HG03097 (cell line): Measurements from ENCODE around the gene KCNH2.

Experiments
- ATAC-seq: cut with Tn5 transposase; IDR thresholded peaks from one replicate; pipeline ENCODE4 v1.9.1; 2021; ENCODE audit not compliant: unreplicated experiment, low FRiP score

The KCNH2 gene

DNA sequence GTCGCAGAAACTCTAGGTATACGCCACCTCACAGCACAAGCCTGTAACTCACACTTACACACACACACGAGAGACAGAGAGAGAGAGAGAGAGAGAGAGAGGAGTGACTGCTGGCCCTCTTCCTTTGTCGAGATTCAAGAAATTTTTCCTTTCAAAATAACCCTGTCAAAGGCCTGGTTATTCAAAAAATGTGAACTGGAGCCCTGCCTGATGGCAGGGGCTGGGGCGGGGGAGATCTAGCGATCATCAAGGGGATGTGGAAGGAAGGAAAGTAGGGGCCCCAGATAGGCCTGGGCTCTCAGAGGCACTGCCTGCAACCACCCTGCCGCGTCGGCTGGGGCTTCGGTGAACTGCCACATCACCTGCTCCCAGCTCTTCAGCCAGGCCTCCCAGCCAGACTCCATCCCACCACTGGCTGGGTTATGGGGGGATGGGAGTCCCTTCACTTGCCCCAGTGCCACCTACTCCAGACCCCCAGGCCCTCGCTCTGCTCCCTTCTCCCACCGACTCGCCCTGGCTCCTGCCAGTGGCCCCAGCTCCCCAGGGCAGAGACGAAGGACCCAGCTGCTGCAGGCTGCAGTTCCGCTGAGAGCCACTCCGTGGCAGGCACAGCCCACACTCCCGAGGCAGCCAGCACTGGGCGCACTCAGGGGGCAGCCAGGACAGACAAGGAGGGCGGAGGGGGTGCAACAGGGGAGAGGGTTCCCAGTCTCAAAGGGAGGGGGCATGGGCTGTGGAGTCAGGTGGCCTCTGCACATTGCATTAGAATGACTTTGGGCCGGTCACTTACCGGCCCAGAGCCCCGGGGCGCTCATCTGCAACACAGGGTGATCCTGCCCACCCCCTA lies 15.3 kb downstream of the KCNH2 start:
- ATAC-seq, result no peak

DNA sequence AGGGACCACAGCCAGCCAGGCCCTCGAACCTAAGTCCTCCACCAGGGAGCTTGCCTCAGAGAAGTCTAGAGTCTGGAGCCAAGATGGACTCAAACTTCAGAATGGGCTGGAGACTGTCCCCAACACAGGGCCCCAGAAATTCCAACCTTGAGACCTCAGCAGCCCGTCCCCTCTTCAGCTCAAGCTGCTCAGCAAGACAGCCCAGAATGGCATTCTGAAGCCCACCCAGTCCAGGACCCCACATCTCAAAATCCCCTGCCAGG lies 15.9 kb downstream of the KCNH2 start:
- no peak for ATAC-seq

DNA sequence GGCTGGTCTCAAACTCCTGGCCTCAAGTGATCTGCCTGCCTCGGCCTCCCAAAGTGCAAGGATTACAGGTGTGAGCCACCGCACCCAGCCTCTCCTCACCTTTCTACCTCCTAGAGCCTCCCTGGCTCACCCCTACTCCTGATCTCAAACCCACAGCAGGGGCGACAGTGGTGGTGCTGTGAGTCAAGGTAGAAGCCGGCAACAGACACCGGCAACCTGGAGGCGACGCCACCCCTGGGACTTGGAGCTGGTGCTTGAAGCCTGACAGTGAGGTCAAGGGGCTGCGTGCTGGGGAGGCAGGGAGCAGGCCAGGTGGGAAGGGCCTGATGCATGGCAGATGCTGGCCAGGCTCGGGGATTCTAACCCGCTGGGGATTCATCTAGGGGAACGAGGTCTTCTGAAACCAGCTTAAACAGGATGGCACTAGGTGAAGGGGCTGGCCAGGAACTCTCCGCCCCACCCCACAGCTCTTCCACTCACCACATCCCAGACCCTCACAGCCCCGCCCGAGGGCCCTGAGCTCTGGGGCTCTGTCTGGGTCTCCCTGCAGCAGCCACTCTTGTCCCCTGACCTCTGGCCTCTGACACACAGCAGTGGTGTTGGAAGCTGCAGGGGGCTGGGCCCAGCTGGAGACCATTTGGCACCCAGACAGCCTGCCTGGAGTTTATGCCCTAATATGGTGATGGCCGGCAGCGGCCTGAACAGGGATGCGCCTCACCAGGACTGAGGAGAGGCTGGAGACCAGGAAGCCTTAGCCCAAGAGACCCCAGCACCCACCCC lies 16.4 kb downstream of the KCNH2 start:
- no peak for ATAC-seq

DNA sequence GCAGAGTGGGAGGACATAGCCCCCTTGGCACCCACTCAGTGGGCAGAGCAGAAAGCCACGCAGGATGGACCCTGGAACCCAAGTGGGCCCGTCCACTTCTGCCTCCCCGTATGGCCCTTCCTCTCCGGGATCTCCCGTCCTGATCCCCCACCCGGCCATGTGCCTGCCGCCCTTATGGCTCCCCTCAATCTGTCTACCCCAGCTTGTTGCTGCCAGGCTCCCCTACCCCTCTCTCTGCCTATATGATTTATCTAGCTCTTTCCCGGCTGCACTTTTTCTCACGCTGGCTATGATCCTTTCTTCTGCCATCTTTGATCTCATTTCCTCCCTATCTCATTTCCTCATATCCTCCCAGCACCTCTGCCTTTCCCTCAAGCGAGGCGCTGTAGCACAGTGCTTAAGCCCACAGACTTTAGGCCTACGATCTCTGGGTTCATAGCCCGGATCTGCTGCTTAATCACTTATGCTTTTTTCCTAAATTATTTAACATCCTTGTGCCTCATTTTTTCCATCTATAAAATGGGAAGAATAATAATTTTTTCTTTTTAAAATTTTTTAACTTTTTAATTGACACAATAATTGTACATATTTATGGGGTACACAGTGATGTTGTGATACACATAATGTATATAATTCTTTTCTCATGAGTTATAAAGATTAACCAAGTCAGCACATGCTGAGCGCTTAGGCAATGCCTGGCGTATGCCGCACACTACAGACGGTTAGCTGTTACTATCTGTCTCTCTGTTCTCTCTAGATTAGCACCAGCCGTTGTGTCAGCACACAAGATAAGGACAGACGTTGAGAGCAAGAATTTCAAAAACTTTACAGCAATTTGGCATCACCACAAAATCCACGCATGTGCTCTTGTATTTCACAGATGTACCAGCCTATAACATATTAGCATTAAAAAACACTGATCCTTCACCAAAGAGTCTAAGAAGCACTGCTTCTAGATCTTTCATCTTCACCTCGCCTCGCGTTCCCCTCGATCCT lies 18.1 kb downstream of the KCNH2 start:
- no peak for ATAC-seq

DNA sequence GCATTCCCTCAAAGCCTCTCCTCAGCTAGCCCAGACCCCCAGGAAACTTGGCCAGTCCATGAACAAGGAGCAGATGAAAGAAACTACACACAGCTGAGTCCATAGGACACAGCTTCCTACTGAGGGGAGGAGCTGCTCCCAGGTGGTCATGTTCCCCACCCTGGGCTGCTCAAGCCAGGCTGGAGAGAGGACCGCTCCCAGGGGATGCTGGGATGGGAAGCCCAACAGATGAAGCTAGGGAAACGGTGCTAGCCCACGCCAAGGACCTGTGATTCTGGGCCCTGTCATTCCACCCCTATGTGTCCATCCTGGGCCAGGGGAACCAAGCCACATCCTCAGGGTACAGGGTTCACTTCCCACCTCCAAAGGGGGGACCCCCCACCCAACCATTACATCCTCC lies 19.0 kb downstream of the KCNH2 start:
- ATAC-seq, result no peak

DNA sequence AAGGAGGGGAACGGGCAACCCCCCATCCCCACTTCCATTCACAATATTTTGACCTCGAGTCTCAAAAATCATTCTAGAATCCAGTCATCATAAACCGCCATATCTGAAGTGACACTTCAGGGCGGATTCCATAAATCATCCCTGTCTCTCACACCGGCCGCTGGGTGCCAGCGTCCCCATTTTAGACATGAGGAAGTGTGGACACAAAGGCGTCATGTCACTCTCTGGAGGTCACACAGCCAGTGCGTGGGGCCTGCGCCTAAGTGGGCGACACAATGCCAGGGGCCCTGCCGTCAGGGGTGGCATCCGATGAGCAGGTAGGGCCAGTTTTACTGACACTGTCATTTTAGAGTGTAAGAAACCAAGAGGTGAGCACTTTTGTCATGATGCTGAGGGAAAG lies 19.5 kb downstream of the KCNH2 start:
- no peak for ATAC-seq

DNA sequence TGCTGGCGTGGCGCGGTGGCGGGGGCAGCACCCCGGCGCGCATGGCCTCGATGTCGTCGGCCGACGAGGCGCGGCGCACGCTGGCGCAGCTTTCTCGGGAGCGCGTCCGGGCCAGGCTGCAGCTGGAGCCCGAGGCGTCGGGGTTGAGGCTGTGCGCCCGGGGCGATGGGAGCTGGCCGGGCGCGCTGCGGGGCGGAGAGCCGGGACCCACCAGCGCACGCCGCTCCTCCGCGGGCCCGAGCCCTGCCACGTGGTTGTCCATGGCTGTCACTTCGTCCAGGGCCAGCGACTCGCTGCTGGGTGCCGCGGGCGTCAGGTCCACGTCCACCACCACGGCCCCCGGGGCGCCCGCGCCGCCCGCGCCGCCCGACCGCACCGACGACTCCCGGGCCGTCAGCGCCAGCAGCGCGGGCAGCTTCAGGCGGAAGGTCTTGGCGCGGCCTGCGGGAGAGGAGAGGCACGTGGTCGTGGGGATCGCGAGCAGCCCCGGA lies 20.0 kb downstream of the KCNH2 start:
- ATAC-seq, result no peak

DNA sequence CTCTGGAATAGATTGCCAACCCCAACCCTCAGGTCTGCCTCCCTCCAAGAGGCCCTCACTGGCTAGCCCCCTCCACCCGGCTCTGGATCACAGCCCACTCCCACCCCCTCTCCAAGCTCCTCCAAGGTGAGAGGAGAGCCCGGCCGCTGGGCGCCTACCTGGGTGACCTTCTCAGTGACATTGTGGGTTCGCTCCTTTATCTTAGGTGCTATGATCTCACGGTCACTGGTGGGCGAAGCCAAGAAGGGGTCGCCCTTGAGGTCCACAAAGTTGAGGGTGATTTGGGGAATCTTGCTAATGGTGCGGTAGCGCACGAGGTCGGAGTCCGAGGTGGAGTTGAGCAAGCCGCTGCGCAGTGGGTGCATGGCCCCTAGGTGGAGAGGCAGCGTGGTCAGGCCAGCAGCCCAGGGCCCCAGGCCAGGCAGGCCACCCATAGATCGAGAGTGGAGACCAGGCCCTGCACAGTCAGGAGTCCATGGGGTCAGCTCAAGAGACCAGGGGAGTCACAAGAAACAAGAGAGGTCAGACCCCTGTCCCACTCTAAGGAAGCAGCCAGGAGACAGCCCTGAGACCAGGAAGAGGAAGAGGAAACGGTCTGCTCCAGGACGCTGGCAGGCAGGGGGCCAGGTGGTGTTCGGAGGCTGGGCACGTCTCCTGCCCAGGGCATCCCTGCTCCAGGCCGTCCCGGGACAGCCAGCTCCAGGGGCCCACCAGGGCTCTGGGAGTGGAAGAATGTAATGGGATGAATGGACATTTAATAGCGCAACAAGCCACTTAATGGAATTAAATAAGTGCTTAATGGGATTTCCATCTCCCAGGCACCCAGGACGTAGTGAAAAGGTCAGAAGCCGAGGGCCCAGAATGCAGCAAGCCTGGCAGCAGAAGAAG lies 20.7 kb downstream of the KCNH2 start:
- no peak for ATAC-seq

DNA sequence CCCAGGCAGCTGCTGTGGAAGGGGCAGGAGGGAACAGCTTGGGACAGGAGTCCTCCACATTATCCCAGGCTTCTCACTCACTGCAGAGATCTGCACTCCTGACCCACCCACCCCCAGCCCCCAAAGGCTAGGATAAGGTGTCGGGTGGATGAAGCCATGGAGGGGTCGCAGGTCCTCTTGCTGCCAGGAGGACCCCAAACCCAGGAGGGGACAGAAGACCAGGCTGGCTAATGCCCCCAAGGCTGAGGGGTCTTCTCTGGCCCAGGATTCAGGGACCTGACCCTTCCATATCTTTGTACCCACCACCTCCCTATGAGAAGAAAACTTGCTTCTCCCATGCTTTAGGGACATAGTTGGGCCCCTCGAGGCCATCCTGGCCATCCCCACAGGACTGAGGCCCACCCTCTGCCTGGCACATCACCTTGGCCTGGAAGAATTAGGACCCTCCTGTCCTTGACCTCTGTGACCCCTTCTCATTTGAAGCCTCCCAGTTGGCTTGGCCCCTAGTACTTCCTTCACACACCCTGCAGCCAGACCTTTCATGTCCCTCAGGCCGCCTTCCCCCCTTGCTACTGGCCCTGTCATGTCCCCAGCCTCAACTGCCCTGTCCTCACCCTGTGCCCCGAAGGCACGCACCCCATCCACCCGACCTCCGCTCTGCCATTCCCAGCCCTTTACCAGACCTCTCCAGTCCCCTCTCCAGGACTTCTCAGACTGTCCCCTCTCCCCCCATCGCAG lies 21.6 kb downstream of the KCNH2 start:
- ATAC-seq, result no peak

DNA sequence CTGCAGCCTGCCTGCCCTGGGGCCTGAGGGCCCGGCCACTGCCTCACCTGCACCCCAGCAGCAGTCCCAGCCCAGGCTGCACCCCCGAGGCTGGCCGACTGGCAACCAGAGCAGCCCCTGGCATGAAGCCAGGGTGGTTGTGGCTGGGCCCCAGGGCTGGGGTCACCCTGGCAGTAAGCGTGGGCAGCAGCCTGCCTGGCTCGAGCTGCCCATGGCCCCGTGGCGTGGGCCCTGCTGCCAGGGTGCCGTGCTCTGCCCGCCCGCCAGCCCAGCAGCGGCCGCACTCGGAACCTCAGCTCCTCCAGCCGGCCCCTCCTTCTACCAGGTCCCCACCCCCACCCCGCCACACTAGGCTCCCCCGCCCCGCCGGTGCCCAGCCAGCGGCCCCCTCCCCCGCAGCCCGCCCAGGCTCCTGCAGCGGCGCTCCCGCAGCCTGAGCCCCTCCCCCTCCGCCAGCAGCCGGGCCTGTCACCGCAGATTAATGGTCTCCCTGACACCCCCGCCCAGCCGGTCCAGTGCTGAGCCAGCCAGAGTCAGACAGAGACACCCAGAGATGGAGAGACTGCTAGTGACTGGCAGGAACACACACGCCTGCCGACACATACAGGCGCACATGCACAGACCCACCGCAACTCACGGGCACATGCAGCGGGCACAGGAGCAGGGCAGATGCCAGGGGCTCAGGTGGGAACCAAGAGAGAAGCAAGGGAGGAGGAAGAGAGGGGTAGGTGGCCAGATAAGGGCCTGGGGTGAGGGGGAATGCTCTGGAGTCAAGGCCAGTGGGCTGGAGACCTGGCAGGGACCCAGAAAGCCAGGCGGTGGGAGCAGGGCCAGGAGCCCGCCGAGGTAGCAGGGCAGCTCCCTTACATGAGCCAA lies 22.4 kb downstream of the KCNH2 start:
- ATAC-seq, result no peak

DNA sequence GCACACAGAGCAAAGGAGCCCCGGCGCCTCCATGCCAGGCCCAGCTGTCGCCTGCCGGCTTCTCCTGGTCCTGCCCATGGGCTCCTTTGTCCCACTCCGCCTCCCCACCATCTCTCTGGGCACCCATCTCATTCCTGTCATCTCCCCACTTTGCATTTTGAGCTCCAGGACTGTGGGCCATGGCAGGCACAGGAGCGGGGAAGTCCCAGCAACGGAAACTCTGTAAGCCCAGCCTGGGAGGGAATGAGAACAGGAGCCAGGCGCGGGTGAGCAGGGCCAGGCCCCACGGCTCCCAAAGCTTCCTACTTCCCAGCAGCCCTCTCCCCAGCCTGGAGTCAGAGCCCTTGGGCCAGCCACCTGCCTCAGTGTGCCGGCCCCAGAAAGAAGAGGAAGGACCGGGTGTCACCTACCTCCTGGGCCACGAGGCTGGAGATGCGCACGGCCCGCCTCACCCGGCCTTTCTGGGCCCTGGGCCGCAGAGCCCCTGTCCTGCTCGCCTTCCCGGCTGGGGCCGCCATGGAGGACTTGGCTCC lies 23.1 kb downstream of the KCNH2 start:
- ATAC-seq, result no peak

DNA sequence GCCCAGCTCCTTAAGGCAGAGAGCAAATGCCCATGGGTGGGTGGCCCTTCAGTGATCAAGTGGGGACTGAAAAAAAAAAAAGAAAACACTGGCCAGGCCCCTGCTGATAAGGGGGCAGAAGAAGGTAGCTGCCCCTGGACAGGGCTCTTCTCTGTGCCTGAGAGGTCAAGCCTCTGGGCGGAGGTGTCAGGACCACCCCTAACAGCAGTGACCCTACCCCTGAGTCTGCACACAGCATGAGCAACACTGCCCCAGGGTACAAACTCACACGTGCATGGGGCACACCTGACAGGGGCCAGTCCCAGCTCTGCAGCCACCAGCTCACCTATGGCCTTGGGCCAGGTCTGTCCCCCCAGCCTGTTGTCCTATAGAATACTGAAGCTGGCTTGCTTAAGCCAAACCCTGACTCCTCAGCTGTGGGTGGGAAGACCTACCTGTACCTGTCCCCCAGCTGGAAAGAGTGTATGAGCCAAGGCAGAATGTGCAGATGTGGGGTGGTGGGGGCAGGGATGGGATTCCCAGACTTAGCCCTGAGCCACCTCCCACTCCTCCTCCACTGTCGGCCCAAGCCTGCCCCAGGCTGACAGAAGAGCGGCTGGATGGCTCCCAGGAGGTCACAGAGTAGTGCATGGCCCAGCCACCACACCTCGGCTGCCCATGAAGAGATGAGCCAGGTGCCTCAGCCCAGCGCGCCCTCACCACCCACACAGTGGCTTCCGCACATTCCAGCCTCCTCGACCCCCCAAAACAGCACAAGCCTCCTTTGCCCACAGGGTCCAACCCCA lies 23.7 kb downstream of the KCNH2 start:
- ATAC-seq, result no peak

DNA sequence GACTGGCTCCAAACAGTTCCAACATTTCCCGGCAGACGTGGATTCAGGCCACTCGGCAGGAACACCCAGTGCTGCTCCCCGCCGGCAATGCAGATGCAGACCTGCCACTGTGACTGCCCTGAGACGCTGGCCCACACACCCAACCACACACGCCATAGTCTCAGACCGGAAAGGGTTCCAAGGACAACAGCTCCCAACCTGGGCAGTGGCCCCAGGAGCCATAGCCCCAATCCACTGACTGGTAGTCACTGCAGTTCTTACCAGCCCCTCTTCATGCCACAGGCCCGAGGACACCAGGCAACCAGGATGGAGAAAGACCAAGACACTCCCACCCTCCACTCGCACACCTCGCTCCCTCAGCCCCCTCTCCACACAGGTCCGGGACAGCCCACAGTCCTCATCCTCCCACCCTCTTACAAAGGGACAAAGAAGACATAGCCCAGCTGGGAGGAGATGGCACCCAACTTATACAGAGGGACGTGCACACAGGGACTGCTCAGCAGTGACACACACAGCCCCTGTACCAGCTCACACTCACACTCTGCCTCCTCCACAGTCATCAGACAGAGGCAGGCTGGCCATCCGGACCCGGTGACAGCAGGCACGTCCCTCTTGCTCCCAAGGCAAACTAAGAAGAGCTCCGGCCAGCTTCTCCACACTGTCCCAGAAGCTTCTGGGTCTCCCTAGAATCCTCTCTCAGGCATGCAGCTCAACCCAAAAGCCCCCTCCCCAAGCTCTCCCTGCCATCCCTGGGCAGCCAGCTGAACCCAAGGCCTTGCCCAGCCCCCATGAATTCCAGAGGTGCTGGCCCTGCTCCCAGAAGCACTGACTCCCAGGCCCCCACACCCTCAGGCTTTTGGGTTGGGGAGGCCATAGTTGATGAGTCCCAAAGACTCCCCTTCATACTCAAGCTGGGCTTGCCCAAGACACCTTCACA lies 24.8 kb downstream of the KCNH2 start:
- ATAC-seq, result no peak

DNA sequence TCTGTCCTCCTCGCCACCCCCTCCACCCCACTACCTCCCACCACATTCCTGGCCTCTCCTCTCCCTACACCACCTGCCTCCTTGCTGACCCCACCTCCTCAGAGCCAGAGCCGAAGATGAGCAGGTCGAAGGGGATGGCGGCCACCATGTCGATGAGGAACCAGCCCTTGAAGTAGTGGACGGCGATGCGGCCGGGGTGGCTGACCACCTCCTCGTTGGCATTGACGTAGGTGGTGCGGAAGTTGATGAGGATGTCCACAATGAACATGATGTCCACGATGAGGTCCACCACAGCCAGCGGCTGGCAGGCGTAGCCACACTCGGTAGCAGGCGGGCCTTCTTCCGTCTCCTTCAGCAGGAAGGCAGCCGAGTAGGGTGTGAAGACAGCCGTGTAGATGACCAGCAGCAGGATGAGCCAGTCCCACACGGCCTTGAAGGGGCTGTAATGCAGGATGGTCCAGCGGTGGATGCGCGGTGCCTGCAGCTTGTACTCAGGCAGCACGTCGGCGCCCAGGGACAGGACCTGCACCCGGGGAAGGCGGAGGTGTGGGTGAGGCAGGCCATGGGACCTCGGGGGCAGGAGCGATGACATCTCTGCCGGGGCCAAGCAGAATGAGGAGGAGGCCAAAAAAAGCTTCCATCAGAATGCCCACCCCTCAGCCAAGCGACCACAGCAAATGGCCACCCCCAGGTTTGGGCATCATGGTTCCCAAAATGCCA lies 25.6 kb downstream of the KCNH2 start:
- ATAC-seq, result no peak

DNA sequence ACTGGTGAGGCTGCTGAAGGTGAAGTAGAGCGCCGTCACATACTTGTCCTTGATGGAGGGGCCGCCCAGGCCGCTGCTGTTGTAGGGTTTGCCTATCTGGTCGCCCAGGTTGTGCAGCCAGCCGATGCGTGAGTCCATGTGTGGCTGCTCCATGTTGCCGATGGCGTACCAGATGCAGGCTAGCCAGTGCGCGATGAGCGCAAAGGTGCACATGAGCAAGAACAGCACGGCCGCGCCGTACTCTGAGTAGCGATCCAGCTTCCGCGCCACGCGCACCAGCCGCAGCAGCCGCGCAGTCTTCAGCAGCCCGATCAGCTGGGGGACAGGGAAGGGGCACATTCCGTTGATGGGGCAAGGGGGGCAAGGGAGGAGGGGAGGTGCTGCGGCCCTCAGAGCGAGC lies 26.6 kb downstream of the KCNH2 start:
- ATAC-seq, result no peak

DNA sequence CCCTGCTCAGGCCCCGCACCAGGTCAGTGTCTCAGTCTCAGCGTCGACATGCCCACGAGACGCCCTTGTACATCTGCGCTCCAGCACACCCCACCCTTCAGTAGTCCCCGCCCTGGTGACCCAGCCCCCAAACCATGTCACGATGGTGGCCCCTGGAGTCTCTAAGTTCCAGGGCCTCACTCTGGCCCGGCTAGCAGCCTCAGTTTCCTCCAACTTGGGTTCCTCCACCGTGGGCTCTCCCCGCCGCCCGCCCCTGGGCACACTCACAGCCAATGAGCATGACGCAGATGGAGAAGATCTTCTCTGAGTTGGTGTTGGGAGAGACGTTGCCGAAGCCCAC lies 27.0 kb downstream of the KCNH2 start:
- no peak for ATAC-seq
